Chondrocyte (in vitro differentiated cells): ENCODE results near the gene IGFBP2. TPM values are rescaled to one million over a fixed set of nuclear protein-coding genes. Genes with fewer than 3 reads are reported as not detected.

Source experiments
- DNase-seq: peaks from one replicate; pipeline ENCODE4 v3.0.0; 2021; ENCODE audit warnings: mixed read lengths, low spot score
- H3K27ac Mint-ChIP-seq: one replicate; pipeline ENCODE4 v1.8.0; 2021; ENCODE audit warnings: mild to moderate bottlenecking, moderate library complexity, mixed read lengths; ENCODE audit not compliant: unreplicated experiment
- H3K27me3 Mint-ChIP-seq: 2 replicates; pipeline ENCODE4 v1.8.0; 2021; ENCODE audit warnings: low read depth, mixed read lengths
- H3K36me3 Mint-ChIP-seq: 2 replicates; pipeline ENCODE4 v1.8.0; 2021; ENCODE audit warnings: low read depth, mixed read lengths
- H3K4me1 Mint-ChIP-seq: 2 replicates; pipeline ENCODE4 v1.8.0; 2021; ENCODE audit warnings: low read depth, mild to moderate bottlenecking, mixed read lengths
- H3K4me3 Mint-ChIP-seq: one replicate; pipeline ENCODE4 v1.8.0; 2021; ENCODE audit warnings: mild to moderate bottlenecking, moderate library complexity, mixed read lengths; ENCODE audit not compliant: unreplicated experiment
- H3K9me3 Mint-ChIP-seq: 2 replicates; pipeline ENCODE4 v1.8.0; 2021; ENCODE audit warnings: low read depth, mixed read lengths
- CTCF ChIP-seq: fragments of 200-600 bp; sonication (generic); IDR thresholded peaks from 2 replicates; pipeline ENCODE4 v1.5.0; 2021; ENCODE audit warnings: antibody characterized with exemption, mild to moderate bottlenecking, moderate library complexity
- total RNA-seq: library from RNA; stranded (reverse); gene quantifications from 3 replicates; pipeline ENCODE4 v1.2.1, GENCODE V29; 2021

IGFBP2 gene
- total RNA-seq, 1 donor from 2014 or later: 1,848 TPM

DNA sequence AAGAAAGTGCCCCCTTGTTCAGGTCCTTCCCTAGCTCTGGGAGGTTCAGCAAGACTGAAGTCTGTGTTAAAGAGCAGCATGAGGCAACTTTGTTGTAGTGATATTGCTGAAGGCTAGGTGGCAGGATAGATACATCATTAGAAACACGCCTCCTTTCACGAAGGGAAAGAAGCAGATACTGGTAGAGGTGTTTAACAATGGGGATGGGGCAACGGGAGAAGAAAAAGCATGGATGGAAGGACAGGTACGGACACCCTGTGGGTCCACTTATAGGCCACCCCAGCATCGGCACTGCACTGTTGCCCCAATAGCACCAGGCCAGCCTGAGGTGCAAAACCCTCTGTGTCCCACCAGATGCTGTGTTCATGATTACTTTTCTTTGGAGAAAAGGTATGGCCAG lies 65.7 kb downstream of the IGFBP2 start:
- Mint-ChIP-seq H3K9me3 (no peaks in the 10 kb centered on the region), H3K4me1 (peaks cover 49% of the 10 kb centered on the region), H3K4me3 (no peak overlapping the region), H3K36me3 (no peaks in the 10 kb centered on the region), H3K27ac (no peak overlapping the region), H3K27me3 (no peaks in the 10 kb centered on the region)
- no peak for DNase-seq
- TF ChIP-seq CTCF: peak; percentile 90

- no peak for DNase-seq
- H3K27me3 Mint-ChIP-seq: no peaks in the 10 kb centered on the region
- H3K27ac Mint-ChIP-seq: no peak overlapping the region
- H3K9me3 Mint-ChIP-seq: no peaks in the 10 kb centered on the region
- TF ChIP-seq CTCF: no peak
- H3K4me1 Mint-ChIP-seq: peaks cover 39% of the 10 kb centered on the region
- H3K4me3 Mint-ChIP-seq: no peak overlapping the region
- no peaks in the 10 kb centered on the region for H3K36me3 Mint-ChIP-seq
Observed at GRCh38 chr2:216700088-216700567, 66.9 kb downstream of the IGFBP2 start.

GRCh38 chr2:216700781-216701180 lies 67.6 kb downstream of the IGFBP2 start:
- Mint-ChIP-seq H3K9me3 (no peaks in the 10 kb centered on the region), H3K4me3 (no peak overlapping the region), H3K27ac (no peak overlapping the region), H3K27me3 (no peaks in the 10 kb centered on the region), H3K36me3 (no peaks in the 10 kb centered on the region), H3K4me1 (peaks cover 33% of the 10 kb centered on the region)
- TF ChIP-seq CTCF: no peak
- no peak for DNase-seq

GRCh38 chr2:216701544-216701943 lies 68.3 kb downstream of the IGFBP2 start:
- DNase-seq: no peak
- no peak for TF ChIP-seq CTCF
- peaks cover 25% of the 10 kb centered on the region for H3K4me1 Mint-ChIP-seq
- H3K27me3 Mint-ChIP-seq: no peaks in the 10 kb centered on the region
- H3K4me3 Mint-ChIP-seq: no peak overlapping the region
- H3K36me3 Mint-ChIP-seq: no peaks in the 10 kb centered on the region
- no peak overlapping the region for H3K27ac Mint-ChIP-seq
- H3K9me3 Mint-ChIP-seq: no peaks in the 10 kb centered on the region

GRCh38 chr2:216702756-216703155 lies 69.5 kb downstream of the IGFBP2 start:
- no peaks in the 10 kb centered on the region for H3K27me3 Mint-ChIP-seq
- H3K9me3 Mint-ChIP-seq: no peaks in the 10 kb centered on the region
- DNase-seq: no peak
- TF ChIP-seq CTCF: no peak
- no peak overlapping the region for H3K27ac Mint-ChIP-seq
- H3K36me3 Mint-ChIP-seq: no peaks in the 10 kb centered on the region
- H3K4me3 Mint-ChIP-seq: no peak overlapping the region
- peaks cover 16% of the 10 kb centered on the region for H3K4me1 Mint-ChIP-seq
